GM12878 (cell line): ENCODE measurements around the gene DDX5. TPM values are rescaled to one million over a fixed set of nuclear protein-coding genes. Genes with fewer than 3 reads are reported as not detected.

Experiments
- ATAC-seq: fragments of 200-7000 bp; cut with Tn5 transposase; 3 replicates; pipeline ENCODE4 v1.9.1; 2020; ENCODE audit warnings: mild to moderate bottlenecking, moderate library complexity
- BruUV-seq: library from RNA; stranded (reverse); fragments of 400-500 nt; replicated peaks from 2 replicates; lab custom pipeline; 2021; lab: Mats Ljungman, UMichigan
- CTCF ChIA-PET: fragments of 300-600 bp; sonication (Branson Sonifier 250); formaldehyde crosslinking; extraction: SDS; loops from one replicate; lab custom pipeline; 2021; ENCODE audit warnings: inconsistent platforms; lab: Yijun Ruan, JAX
- POLR2A ChIA-PET: fragments of 350-600 bp; formaldehyde crosslinking; extraction: SDS; loops from one replicate; lab custom pipeline; 2021; ENCODE audit warnings: inconsistent platforms; lab: Charles Lee
- RAD21 ChIA-PET: fragments of 300-600 bp; sonication (Branson Sonifier 250); formaldehyde crosslinking; loops from one replicate; lab custom pipeline; 2023; ENCODE audit warnings: antibody characterized with exemption; ENCODE audit not compliant: unreplicated experiment; lab: Charles Lee
- SMC1A ChIA-PET: fragments of 300-600 bp; sonication (Branson Sonifier 250); formaldehyde crosslinking; loops from one replicate; lab custom pipeline; 2023; ENCODE audit not compliant: unreplicated experiment, uncharacterized antibody; lab: Charles Lee
- DNase-seq: peaks from one replicate; pipeline ENCODE4 v3.0.0-alpha.2; 2011; ENCODE audit warnings: low read depth, low spot score
- FAIRE-seq: peaks from 3 replicates; lab custom pipeline; 2011; peaks lifted over from hg19 to GRCh38; lab: Jason Lieb, UNC
- H2AFZ ChIP-seq: 2 replicates; pipeline ENCODE4 v1.6.0; 2011; ENCODE audit warnings: low read depth, low read length, control low read depth; ENCODE audit not compliant: control insufficient read depth
- H3K27ac ChIP-seq: 2 replicates; pipeline ENCODE4 v1.5.1; 2011; ENCODE audit warnings: control low read depth; ENCODE audit not compliant: control insufficient read depth, insufficient read depth
- H3K27me3 ChIP-seq, 2 experiments: replicated peaks in 1 of 2; 2 replicates each; pipeline versions ENCODE4 v1.6.0 to v1.6.1; 2011; ENCODE audit warnings: low read length in 1 of 2; ENCODE audit not compliant: control insufficient read depth in 2 of 2, insufficient read depth in 2 of 2
- H3K36me3 ChIP-seq, 2 experiments: 2 replicates each; pipeline ENCODE4 v1.5.1; 2011; ENCODE audit warnings: low read length in 1 of 2; ENCODE audit not compliant: control insufficient read depth in 2 of 2, insufficient read depth in 2 of 2
- H3K4me1 ChIP-seq: 2 replicates; pipeline ENCODE4 v1.6.1; 2011; ENCODE audit warnings: mild to moderate bottlenecking, low read length, moderate library complexity, mixed read lengths; ENCODE audit not compliant: control insufficient read depth, insufficient read depth
- H3K4me2 ChIP-seq: 2 replicates; pipeline ENCODE4 v1.6.0; 2011; ENCODE audit warnings: control low read depth; ENCODE audit not compliant: control insufficient read depth, insufficient read depth
- H3K4me3 ChIP-seq: fragments of 200-600 bp; sonication (generic); 2 replicates; pipeline ENCODE4 v1.5.1; 2016
- H3K79me2 ChIP-seq: 2 replicates; pipeline ENCODE4 v1.6.0; 2011; ENCODE audit warnings: low read length; ENCODE audit not compliant: control insufficient read depth, insufficient read depth
- H3K9ac ChIP-seq: 2 replicates; pipeline ENCODE4 v1.8.0; 2011; ENCODE audit warnings: low read length, control low read depth, mixed read lengths; ENCODE audit not compliant: control insufficient read depth, insufficient read depth
- H3K9me3 ChIP-seq: replicated peaks from 3 replicates; pipeline ENCODE4 v1.5.1; 2011; ENCODE audit warnings: mild to moderate bottlenecking, low read length; ENCODE audit not compliant: control insufficient read depth, insufficient read depth
- H4K20me1 ChIP-seq: 2 replicates; pipeline ENCODE4 v1.6.0; 2011; ENCODE audit not compliant: control insufficient read depth, insufficient read depth
- CEBPB ChIP-seq, 2 experiments: fragments of 150-350 bp in 1 of 2; IDR thresholded peaks; 2 replicates each; pipeline ENCODE4 v1.6.1; 2012 to 2014; ENCODE audit warnings: low read depth in 2 of 2, low read length in 2 of 2, borderline replicate concordance in 1 of 2, inconsistent platforms in 1 of 2
- FOS ChIP-seq: IDR thresholded peaks from 3 replicates; pipeline ENCODE4 v1.6.1; 2011; ENCODE audit warnings: borderline replicate concordance; ENCODE audit not compliant: insufficient read length; ENCODE audit errors: extremely low read depth
- SMAD5 ChIP-seq: IDR thresholded peaks from 2 replicates; pipeline ENCODE4 v1.6.1; 2016; ENCODE audit warnings: antibody characterized with exemption, low read depth
- SPI1 ChIP-seq: IDR thresholded peaks from 2 replicates; pipeline ENCODE4 v1.6.1; 2011; ENCODE audit warnings: low read depth, mild to moderate bottlenecking, low read length, moderate library complexity, borderline replicate concordance; ENCODE audit not compliant: insufficient read depth
- WGBS: methylation state at CpG from one replicate; pipeline ENCODE4 v1.1.6; 2016; ENCODE audit warnings: low lambda C conversion rate; ENCODE audit not compliant: insufficient replicate concordance, insufficient coverage; ENCODE audit errors: missing lambda C conversion rate; 5-methylcytosine and 5-hydroxymethylcytosine counted together
- in situ Hi-C: fragments of 300-500 bp; cut with MboI; formaldehyde crosslinking; loops from 9 replicates; pipeline ENCODE4 v1.14.3; 2018; ENCODE audit warnings: mixed read lengths
- intact Hi-C: fragments of 100-400 bp; cut with micrococcal nuclease; formaldehyde crosslinking; loops from one replicate; pipeline ENCODE4 v1.14.2; 2022; ENCODE audit not compliant: unreplicated experiment
- polyA plus RNA-seq, 11 experiments: library from polyadenylated mRNA; depleted of rRNA in 4 of 11; unstranded in 6 of 11; stranded (reverse) in 5 of 11; fragments of >200 nt; fragmentation: Nextera tagmentation in 4 of 11; fragmentation: Illumina TruSeq in 1 of 11; extraction: Ambion mirVana in 4 of 11; extraction: Trizol in 1 of 11; gene quantifications; 1 replicate in 1 of 11; 2 replicates in 10 of 11; pipeline versions ENCODE4 v1.2.1 to v1.2.3, GENCODE V29; 2011 to 2016; ENCODE audit warnings: inconsistent platforms in 2 of 11, missing spikeins in 2 of 11, low read depth in 1 of 11
- total RNA-seq, 4 experiments: library from RNA; depleted of rRNA in 3 of 4; stranded (reverse); fragments of >200 nt in 3 of 4; fragmentation: Illumina TruSeq in 1 of 4; extraction: Trizol in 1 of 4; gene quantifications; 2 replicates each; pipeline versions ENCODE4 v1.2.1 to v1.2.3, GENCODE V29; 2013 to 2021
- TF ChIP-seq, protein P1 (sequence below): fragments of 450-650 bp; IDR thresholded peaks from 2 replicates; pipeline ENCODE4 v1.6.1; 2017; ENCODE audit warnings: borderline replicate concordance

Gene DDX5
- total and polyA plus RNA-seq, 10 of the 15 experiments (the other 5 are each of a cell fraction or from before 2014, with no cell fraction given), result 257 to 1,423 (median 719) TPM

DNA sequence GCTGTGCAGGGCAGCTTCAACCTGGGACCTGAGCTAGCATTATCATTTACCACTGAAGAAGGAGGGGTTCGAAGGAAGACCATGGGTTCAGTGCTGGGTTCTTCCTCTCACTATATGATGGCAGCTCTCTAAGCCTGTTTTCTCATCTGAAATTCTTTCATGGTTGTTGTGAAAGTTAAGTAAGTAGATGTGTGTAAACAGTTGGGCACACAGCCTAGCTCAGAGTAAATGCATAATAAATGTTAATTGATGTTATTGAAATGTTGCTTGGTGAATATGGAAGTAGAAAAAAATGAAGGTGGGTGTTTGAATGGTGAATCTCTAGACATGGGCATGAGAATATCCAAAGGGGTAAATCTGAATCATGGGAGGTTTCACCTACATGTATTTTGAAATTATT is 9.7 kb upstream of the DDX5 start:
- DNase-seq (no peak), ATAC-seq (no peak), FAIRE-seq (no peak)
- WGBS, result 100% methylated on average over 1 of the region's 1 CpG
- TF ChIP-seq SMAD5 (no peak), SPI1 (no peak), FOS (no peak), CEBPB (IDR thresholded peaks at IDR 0.05; ENCODE audit: borderline replicate concordance in 1 of 2, low read depth in 2 of 2, low read length in 2 of 2) (no peak)
- TF ChIP-seq, protein P1, sequence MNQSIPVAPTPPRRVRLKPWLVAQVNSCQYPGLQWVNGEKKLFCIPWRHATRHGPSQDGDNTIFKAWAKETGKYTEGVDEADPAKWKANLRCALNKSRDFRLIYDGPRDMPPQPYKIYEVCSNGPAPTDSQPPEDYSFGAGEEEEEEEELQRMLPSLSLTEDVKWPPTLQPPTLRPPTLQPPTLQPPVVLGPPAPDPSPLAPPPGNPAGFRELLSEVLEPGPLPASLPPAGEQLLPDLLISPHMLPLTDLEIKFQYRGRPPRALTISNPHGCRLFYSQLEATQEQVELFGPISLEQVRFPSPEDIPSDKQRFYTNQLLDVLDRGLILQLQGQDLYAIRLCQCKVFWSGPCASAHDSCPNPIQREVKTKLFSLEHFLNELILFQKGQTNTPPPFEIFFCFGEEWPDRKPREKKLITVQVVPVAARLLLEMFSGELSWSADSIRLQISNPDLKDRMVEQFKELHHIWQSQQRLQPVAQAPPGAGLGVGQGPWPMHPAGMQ, result no peak
- Histone ChIP-seq H3K27me3 (no peaks in the 10 kb centered on the region), H3K4me3 (no peak overlapping the region), H3K4me1 (no peaks in the 10 kb centered on the region), H3K27ac (no peak overlapping the region), H3K9ac (no peak overlapping the region), H3K79me2 (no peaks in the 10 kb centered on the region), H2AFZ (no peak overlapping the region), H3K4me2 (no peak overlapping the region), H3K9me3 (no peaks in the 10 kb centered on the region), H3K36me3 (peaks cover 0 to 25% of the 10 kb centered on the region in 2 experiments; a peak in 2 of 4 replicates), H4K20me1 (no peaks in the 10 kb centered on the region)
- intact Hi-C loops (no loop called here), in situ Hi-C loops (no loop called here)
- SMC1A ChIA-PET, result interaction anchor here (0.9 to 2.0 kb wide), 8 partner anchors 9 to 110 kb away, joined by 3 to 8 read pairs (median 4); partner anchors contain the start of genes CEP95, DDX5 and POLG2
- no TSS peak for BruUV-seq
- POLR2A ChIA-PET, result interaction anchor here (0.5 to 1.6 kb wide), 6 partner anchors 9 to 746 kb away, joined by 3 to 6 read pairs (median 4); partner anchors contain the start of genes CEP95 and DDX5
- RAD21 ChIA-PET, result interaction anchor here (1.2 to 1.3 kb wide), 3 partner anchors 92 to 133 kb away, joined by 3 to 6 read pairs (median 4); no protein-coding TSS in a partner anchor
- CTCF ChIA-PET, result interaction anchor here (0.6 to 2.0 kb wide), 8 partner anchors 8 to 317 kb away, joined by 3 to 13 read pairs (median 5); no protein-coding TSS in a partner anchor
